Right renal cortex interstitium (tissue), 3 donors: ENCODE results near the gene RAB20. TPM values are rescaled to one million over a fixed set of nuclear protein-coding genes. Genes with fewer than 3 reads are reported as not detected.
"Not testable (repeated sequence)": the region's sequence is repeated elsewhere in the genome, so short reads cannot be mapped to it uniquely, and the experiment has no call there.

Source experiments
- DNase-seq, 3 donors: peaks; one replicate each; pipeline ENCODE4 v3.0.0-alpha.2; 2013; ENCODE audit warnings: low read depth in 3 of 3, low spot score in 2 of 3
- polyA plus RNA-seq, 3 donors: library from polyadenylated mRNA; unstranded; fragments of 120-200 nt; gene quantifications; one replicate each; pipeline ENCODE4 v1.2.1, GENCODE V29; 2013; ENCODE audit not compliant: insufficient read length in 3 of 3

RAB20 gene
- polyA plus RNA-seq, 3 donors, result 7.0 to 8.3 (median 7.0) TPM

DNA sequence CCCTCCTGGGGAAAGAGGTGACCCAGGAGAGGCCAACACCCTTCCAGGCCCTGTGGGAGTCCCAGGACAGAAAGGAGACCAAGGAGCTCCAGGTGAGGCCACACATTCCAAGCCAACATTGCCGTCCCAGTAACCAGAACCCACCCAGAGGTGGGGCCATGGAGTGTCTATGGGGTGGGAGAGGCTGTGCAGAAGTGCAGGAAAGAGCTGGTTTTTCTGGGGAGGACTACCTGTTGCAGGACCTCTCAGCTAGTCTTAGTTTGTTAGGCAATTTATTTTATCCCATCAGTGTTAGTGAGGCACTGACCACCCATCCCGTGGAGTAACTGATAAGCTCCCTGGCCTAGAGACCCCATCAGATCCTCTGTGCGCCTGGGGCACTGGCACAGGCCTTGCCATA, 66.1 kb downstream of the RAB20 start:
- no peak for DNase-seq

DNA sequence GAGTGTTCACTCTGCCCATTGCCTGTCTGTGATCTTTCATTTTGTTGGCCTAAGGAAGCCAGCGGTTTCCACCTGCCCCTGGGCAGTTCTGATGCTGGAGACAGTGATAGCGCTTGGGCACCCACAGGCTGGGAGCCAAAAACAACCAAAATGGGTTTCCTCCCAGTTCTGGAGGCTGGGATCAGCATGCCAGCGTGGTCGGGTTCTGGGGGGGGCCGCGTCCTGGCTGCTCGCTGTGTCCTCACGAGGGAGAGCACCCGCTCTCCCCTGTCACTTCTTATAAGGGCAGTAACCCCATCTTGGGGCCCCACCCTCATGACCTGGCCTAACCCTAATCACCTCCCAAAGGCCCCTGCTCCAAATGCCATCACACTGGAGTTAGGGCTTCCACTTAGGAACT, 67.9 kb downstream of the RAB20 start:
- no peak for DNase-seq

- no peak for DNase-seq
Observed at GRCh38 chr13:110492679-110493593, 68.6 kb downstream of the RAB20 start.

GRCh38 chr13:110491869-110492678, 69.4 kb downstream of the RAB20 start:
- no peak for DNase-seq

GRCh38 chr13:110490009-110490770, 71.3 kb downstream of the RAB20 start:
- no peak for DNase-seq

DNA sequence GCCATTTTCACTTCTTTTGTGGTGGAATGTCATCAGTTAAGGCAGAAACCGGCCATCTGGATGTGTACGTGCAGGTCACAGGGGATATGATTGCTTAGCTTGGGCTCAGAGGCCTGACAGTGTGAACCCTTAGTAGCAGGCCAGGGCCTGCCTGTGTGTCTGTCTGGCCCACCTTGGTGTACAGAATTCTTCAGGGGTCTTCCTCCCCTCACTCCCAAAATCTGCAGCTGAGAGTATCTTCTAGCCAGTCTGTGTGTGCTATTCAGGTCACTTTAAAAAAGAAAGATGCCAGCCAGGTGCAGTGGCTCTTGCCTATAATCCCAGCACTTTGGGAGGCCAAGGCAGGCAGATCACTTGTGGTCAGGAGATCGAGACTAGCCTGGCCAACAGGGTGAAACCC, 74.6 kb downstream of the RAB20 start:
- DNase-seq, result not testable (repeated sequence)

DNA sequence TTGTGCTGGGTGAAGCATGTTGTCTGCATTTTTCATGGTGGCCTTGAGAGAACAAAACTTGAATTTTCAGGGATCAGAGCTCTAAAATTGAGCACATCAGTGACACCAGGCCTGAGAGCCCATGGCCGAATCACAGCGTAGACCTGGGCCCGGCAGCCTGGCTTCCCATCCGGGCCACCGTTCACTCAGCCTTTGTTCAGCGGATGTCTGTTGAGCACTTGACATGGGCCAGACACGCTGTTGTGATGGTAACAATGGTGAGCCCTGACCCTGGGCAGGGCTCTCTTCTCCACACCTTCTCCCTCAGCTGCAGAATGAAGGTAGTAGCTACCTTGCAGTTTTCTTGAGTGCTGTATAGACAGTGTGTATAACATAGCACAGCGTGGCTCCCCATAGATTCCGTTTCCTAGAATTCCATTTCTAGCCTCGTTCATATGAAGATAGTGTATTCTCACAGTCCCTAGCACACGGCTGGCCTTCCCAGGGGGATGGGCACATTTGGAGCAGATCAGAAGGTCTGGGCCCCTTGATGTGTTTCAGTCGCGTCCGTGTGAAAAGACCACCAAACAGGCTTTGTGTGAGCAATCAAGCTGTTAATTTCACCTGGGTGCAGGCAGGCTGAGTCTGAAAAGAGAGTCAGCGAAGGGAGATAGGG, 75.3 kb downstream of the RAB20 start:
- DNase-seq, result no peak

- no peak for DNase-seq
Observed at GRCh38 chr13:110485604-110486003, 75.9 kb downstream of the RAB20 start.

DNA sequence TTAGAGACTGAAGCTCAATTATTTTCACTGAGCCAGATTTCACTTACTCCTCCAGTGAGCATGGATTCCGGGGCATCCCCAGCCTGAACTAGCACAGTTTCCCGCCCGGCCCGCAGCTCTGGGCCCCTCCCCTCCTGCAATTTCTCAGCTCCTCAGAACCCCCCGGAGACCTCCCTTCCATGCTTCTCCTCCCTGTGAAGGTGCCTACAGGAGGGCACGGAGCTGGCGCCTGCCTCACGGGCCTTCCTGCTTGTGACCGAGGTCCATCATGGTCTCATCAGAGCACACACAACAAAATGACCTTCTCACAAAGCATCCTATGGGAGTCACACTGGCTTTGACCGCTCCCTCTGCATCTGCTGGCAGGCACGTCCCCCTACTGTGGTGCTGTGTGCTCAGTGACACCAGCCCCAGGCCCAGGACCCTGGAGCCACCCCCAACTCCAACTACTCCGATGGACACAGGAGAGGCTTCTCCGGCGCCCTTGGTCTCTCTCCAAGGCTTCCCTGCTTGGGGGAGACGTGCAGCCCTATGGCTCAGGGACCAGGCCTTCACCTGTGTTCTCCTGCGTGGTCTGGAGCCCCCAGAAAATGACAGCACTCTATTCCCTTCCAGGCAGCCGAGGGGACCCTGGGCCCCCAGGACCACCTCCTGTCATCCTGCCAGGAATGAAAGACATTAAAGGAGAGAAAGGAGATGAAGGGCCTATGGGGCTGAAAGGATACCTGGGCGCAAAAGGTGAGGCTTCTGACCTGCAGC, 77.1 kb downstream of the RAB20 start:
- DNase-seq, result no peak

- no peak for DNase-seq
Observed at GRCh38 chr13:110483386-110483968, 78.0 kb downstream of the RAB20 start.

- DNase-seq, result no peak
Observed at GRCh38 chr13:110480161-110480560, 81.4 kb downstream of the RAB20 start.

DNA sequence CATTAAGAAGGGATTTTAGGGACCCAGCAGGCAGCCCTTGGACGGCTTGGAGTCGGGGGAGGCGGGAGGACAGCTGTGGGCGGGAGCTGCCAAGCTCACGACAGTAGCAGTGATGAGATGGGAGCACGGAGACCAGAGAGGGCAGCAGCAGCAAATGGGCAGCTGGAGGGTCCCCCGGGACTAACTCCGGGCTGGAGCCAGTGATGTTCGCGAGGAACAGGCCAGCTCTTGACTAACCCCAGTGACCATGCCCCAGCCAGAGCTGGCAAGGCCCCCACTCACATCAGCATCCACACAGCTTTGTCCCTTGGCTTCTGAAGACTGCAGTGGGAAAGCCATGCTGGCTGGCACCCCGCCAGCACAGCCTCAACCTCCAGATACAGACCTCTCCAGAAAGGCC, 81.9 kb downstream of the RAB20 start:
- no peak for DNase-seq

DNA sequence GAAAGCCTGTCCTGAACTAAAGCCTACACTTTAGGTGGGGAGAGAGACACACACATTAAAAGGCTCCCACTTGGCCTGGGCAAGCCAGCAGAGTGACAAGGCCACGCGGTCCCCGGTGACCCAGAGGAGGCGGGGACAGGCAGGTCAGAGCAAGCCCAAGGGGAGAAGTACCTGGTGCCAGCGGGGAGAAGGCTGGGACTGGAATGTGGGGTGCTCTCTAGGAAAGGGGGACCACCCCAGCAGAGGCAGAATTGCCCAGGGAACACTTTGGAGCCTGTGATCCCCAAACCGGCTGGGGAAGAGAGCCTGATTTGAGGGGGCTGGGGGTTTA, 82.3 kb downstream of the RAB20 start:
- DNase-seq, result no peak

GRCh38 chr13:110478405-110479214, 82.9 kb downstream of the RAB20 start:
- DNase-seq, result no peak

GRCh38 chr13:110477706-110478245, 83.7 kb downstream of the RAB20 start:
- DNase-seq, result no peak

GRCh38 chr13:110476220-110476617, 85.3 kb downstream of the RAB20 start:
- DNase-seq, result no peak

- DNase-seq, result no peak
Observed at GRCh38 chr13:110475550-110476219, 85.8 kb downstream of the RAB20 start.

DNA sequence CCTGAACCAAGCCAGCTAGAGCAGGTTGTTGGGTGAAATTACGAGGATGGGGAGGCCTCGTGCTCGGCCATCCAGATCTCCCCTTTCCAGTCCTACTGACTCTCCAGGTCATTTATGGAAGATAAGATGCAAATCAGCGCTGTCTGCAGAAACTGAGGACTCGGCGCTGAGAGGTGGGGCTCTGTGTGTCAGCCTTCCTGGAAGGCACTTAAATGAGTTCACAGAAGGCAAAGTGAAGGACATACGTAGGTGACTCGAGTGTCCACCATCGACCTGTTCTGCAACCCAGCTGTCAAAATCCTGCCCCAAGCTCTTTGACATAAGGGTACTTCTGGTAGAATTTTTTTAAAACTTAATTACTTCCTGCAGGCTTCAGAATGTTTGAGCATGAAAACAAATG, 86.4 kb downstream of the RAB20 start:
- no peak for DNase-seq
